Forelimb muscle (tissue), 1 donor: ENCODE measurements around the gene TNFRSF6B. TPM values are rescaled to one million over a fixed set of nuclear protein-coding genes. Genes with fewer than 3 reads are reported as not detected.
"Not testable (repeated sequence)": the region's sequence is repeated elsewhere in the genome, so short reads cannot be mapped to it uniquely, and the experiment has no call there.

Source experiments
- DNase-seq: peaks from one replicate; pipeline ENCODE4 v3.0.0-alpha.2; 2013; ENCODE audit warnings: low read depth
- polyA plus RNA-seq: library from polyadenylated mRNA; unstranded; fragments of 120-200 nt; gene quantifications from one replicate; pipeline ENCODE4 v1.2.1, GENCODE V29; 2013; ENCODE audit not compliant: insufficient read length

Gene TNFRSF6B
- polyA plus RNA-seq, 1 donor = 1.6 TPM

GRCh38 chr20:63662813-63663189, 33.7 kb upstream of the TNFRSF6B start:
- no peak for DNase-seq

DNA sequence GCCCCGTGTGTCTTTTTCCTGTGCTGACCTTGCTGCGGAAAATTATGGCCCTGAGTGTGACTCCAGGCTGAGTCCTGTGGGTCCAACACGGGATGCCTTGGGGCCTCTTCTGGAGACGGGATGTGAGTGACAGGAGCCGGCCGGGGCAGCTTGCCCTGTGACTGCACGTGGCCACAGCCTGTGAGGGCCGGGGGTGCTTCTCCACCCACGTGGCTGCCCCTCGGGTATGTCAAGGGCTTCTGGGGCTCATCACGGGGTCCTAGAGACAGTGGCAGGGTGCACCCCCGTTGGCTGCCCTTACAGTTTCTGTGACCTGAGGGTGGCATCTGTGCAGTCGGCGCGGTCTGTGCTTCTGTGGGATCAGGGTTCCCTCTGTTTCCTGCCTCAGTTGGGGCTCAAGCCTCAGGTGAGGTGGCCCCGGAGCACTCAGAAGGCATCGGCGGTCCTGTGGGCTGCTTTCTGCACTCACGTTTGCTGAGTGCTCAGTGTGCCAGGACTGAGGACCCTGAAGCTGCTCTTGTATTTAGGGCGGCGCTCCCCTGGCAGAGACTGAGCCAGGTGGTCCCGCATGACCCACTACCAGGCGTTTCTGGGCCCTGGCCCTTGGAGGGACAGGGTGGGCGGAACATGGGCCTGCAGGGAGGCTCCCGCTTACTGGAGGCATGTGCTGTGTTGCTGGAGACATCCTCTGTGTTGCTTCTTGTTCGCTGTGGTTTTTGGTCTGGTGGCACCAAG, 33.0 kb upstream of the TNFRSF6B start:
- no peak for DNase-seq

DNA sequence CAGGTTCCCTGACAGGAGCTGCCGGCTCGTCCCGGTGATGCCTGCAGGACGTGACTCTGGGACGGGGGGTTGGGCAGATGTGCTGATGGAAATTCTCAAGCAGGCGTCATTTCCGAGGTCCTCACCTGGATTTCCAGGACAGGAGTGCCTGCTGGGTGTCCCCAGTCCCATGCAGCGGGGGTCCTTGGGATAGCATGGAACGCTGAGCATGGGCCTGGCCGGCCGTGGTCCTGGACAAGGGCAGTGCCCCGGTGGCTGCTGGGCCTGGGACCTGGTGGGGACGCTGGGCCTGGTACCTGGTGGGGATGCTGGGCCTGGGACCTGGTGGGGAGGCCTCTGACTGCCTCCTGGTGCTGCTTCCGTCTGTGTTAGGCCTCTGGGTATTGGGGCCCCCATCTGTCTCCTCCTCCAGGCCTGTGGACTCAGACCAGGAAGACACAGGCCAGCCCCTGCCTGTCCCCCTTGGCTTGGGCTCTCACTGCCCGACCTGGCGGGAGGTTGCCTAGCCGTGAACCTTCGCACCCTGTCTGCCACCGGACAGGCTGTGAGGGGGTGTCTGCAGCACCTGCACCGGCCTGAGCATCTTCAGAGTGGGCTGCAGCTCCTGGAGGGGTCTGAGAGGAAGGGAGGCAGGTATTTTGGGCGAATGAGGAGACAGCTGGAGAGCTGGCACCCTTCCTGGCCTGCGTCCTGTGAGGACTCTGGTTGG, 32.2 kb upstream of the TNFRSF6B start:
- DNase-seq = no peak

DNA sequence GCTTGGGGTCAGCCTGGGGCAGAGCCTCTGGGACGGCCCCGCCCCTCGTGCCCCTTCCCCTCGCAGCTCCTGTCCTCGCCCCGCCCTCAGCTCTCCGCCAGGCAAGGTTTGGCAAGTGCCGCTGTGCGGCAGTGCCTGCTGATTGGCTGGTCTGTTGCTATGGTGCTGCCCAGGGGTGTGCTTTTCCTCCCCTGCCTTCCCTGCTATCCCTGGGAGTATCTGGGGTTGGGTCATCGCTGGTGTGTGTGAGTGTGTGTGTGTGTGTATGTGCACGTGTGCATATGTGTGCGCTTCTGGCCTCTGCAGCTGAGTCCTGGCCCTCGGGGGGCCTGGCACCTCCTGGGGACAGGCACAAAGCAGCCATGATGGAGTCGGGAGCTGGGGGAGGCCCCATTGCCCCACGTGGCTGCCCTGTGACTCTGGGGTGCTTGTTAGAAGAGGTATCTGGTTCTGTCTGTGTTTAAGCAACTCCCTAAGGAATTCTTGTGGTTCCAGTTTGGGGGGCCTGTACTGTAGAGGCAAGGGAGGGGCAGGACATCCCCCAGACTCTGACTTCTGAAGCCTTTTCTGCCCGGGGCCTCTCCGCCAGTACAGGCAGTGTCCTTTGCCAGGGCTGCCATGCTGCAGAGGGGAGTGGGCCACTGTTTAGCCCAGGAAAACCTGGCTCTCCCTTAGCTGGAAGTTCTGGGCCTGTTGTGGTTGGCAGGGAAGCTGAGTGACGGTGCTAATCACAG, 31.4 kb upstream of the TNFRSF6B start:
- no peak for DNase-seq

- no peak for DNase-seq
Measured at GRCh38 chr20:63665708-63666107, 30.7 kb upstream of the TNFRSF6B start.

GRCh38 chr20:63667858-63668257, 28.6 kb upstream of the TNFRSF6B start:
- no peak for DNase-seq

DNA sequence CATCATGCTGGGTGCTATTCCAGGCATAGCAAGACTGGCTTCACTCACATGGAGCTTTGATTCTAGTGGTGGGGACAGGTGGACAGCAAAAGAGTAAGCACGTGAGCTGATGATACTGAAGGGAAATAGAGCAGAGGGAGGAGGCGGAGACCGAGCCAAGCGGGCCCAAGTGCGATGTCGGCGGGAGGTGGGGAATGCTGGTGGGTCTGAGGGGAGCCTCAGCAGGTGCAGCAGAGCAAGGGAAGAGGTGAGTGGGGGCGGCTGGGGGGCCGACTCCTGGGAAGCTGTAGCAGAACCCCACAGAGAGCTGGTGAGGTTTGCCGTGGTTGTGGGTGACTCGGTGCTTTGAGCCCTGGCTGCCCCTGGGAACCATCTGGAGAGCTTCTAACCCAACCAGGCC, 28.1 kb upstream of the TNFRSF6B start:
- no peak for DNase-seq

GRCh38 chr20:63671695-63672094, 24.8 kb upstream of the TNFRSF6B start:
- DNase-seq = not testable (repeated sequence)

DNA sequence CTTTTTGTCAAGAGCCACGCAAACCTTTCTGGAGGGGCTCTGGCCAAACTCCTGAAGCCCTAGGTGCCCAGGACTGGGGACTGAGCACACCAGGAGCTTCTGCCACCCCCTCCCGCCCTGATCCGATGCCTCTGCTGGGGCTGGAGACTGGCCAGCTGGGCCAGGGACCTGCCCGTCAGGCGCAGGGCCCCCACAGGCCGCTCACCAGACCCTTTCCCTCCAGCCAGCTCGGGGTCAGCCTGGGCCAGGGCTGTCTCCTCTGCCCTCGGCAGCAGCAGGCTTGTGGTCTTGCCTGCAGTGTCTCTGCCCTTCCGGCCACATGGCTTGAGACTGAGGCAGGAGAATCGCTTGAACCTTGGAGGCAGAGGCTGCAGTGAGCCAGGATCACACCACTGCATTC, 23.8 kb upstream of the TNFRSF6B start:
- DNase-seq = no peak

DNA sequence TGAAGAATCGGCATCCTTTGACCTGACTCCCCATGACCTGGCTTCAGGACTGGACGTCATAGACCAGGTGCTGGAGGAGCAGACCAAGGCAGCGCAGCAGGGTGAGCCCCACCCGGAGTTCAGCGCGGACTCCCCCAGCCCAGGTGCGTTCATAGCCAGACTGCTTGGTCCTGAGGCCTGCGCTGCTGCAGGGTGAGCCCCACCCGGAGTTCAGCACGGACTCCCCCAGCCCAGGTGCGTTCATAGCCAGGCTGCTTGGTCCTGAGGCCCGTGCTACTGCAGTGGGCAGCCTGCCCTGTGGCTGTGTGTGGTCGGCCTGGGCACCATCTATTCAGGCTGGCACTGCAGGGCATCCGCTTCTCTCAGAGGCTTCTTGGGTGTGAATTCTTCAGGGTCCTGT, 22.5 kb upstream of the TNFRSF6B start:
- DNase-seq = no peak

GRCh38 chr20:63675681-63676368, 20.6 kb upstream of the TNFRSF6B start:
- DNase-seq = no peak

- no peak for DNase-seq
Measured at GRCh38 chr20:63678071-63678470, 18.4 kb upstream of the TNFRSF6B start.

DNA sequence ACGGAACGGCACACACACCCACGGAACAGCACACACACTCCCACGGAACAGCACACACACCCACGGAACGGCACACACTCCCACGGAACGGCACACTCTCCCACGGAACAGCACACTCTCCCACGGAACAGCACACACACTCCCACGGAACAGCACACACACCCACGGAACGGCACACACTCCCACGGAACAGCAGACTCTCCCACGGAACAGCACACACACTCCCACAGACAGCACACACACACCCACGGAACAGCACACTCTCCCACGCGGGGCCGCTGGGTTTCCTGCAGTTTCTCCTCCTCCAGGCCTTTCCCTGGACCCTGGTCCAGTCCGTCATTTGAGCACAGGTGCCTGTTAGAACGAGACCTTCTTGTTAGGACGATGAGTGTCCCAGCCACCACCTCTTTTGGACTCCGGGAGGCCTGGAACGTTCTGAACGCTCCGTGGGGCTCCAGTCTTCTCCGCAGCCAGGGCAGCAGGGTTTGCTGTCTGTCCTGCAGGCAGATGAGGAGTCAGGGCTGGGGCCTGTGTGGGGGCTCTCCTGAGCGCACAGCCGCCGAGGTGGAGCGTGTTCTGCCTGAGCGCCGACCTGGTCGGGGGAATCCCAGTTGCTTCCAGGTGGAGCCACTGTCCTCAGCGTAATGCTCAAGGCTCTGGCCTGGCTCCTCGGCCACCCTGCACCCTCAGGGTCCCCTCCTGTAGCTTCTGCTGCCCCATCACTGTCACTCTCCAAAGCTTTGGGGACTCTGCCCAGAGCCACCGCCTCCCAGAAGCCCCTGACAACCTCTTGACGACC, 17.6 kb upstream of the TNFRSF6B start:
- no peak for DNase-seq

GRCh38 chr20:63679799-63680305, 16.6 kb upstream of the TNFRSF6B start:
- no peak for DNase-seq

- DNase-seq = no peak
Measured at GRCh38 chr20:63680427-63680826, 16.0 kb upstream of the TNFRSF6B start.

DNA sequence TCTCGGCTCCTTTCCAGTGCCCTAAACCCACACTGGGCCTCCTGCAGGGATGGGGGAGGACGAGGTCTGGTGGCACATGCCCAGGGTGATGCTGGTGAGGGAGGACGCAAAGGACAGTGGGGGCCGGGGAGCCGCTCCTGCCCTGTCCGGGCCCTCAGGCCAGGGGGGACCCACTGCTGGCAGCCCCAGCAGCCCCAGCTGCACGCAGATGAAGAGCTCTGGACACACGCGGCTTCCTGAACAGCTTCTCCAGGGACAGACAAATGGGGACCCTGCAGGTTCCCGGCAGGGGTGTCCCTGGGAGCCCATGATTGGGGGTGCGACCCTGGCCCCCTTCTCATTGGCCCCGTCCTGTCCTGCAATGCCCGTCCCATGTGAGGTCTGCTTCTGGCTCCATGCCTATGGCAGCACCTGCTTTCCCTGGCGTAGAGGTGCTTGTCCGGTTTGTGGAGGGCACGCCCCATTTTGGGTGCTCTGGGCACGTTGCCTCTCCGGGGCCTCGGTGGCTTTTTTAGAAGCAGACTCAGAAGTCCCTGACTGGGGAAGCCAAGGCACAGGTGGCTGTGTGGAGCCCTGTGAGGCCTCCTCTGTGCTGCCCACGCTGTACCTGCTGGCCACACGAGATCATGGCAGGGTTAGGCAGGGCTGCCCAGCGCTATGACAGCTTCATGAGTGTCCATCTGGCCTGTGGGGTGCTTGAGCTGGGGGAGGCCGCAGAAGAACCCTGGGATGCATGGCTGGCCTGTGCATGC, 15.4 kb upstream of the TNFRSF6B start:
- no peak for DNase-seq

DNA sequence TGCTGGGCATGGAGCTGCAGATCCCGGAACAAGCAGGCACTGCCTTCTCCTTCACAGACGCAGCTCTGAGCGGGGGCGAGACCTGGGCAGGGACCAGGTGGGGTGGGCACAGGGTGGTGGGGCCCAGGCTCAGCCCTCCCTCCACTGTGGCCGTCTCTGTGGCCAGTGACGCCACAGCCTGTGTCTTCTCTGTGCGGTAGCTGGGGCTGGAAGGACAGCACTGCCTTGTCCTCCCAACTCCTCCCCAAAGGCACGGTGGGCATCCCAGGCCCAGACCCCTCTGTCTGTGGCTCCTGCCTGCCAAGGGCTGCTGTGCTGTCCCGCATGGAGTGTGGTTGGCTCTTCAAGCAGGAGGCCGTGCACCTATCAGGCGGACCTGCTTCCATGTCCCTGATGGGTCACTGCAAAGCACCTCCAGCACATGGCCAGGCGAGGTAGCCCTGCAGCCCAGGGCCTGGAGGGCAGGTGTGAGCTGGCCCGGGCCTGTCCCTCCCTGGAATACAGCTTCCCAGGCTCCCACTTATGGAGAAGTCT, 14.8 kb upstream of the TNFRSF6B start:
- DNase-seq = no peak

DNA sequence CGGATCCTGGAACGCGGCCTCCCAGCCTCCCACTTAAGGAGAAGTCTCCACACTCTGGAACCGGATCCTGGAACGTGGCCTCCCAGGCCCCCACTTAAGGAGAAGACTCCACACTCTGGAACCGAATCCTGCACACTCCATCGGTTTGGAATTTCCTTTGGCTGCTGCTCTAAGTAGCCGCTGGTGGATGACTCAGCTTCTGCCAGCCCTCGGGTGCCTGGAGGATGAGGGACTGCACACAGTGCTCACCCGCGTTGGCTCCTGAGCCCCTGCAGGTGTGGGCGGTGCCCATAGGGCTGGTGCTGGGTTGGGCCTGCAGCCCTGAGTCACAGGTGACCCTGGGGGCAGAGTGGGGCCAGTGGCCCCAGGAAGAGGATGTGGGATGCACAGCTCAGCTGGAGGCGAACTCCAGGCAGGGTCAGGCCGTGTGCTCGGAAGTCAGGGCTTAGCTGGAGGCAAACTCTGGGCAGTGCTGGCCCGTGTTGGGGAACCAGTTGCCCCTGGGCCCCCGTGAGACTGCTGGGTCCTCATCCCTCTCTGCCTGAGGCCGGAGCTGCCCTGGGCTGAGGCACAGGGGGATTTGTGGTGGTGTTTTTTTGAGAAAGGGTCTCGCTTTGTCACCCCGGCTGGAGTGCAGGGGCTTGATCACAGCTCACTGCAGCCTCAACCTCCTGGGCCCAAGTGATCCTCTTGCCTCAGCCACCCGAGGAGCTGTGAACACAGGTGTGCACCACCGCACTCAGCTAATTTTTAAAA, 13.9 kb upstream of the TNFRSF6B start:
- no peak for DNase-seq

DNA sequence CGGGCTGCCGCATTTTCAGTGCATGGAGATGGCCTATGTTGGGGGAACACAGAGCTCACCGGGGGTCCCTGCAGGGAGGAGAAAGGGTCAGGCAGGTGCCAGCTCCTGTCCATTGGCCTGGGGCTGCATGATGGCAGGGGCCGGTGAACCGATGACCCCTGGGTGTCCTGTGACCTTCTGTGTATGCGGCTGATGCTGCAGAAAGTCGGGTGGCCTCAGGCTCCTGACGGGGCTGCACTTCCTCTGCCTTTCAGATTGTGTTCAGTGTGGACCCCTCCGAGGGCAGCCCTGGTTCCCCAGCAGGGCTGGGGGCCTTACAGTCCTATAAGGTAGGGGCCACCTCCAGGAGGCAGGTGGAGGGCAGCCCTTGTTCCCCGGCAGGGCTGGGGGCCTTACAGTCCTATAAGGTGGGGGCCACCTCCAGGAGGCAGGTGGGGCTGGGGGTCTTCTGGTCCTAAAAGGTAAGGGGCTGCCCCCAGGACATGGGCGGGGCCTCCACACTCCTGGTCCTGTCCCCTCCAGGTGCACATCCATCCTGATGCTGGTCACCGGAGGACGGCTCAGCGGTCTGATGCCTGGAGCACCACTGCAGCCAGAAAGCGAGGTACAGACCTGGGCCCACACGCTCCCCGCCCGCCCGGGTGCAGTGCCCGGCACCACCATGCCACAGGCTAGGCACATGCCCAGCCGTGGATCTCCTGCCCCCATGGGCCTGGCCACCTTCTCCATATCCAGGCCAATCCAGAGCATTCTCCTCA, 11.0 kb upstream of the TNFRSF6B start:
- DNase-seq = no peak
